MM.1S (cell line): ENCODE measurements around the gene CNBD2.

ENCODE experiments used
- EZH2 ChIP-seq: fragments of 300-600 bp; sonication (generic); optimal IDR thresholded peaks from 2 replicates; pipeline ENCODE3; 2017; ENCODE audit warnings: low read depth, mild to moderate bottlenecking, antibody characterized with exemption, low read length, mixed read lengths
- EZH2phosphoT487 ChIP-seq: fragments of 300-600 bp; sonication (generic); IDR thresholded peaks from 2 replicates; pipeline ENCODE4 v1.6.1; 2018; ENCODE audit warnings: antibody characterized with exemption, low read length
- TF ChIP-seq, protein P1 (sequence below): fragments of 300-600 bp; sonication (generic); IDR thresholded peaks from 2 replicates; pipeline ENCODE4 v1.5.1; 2016; ENCODE audit warnings: antibody characterized with exemption, low read length, mixed read lengths

DNA sequence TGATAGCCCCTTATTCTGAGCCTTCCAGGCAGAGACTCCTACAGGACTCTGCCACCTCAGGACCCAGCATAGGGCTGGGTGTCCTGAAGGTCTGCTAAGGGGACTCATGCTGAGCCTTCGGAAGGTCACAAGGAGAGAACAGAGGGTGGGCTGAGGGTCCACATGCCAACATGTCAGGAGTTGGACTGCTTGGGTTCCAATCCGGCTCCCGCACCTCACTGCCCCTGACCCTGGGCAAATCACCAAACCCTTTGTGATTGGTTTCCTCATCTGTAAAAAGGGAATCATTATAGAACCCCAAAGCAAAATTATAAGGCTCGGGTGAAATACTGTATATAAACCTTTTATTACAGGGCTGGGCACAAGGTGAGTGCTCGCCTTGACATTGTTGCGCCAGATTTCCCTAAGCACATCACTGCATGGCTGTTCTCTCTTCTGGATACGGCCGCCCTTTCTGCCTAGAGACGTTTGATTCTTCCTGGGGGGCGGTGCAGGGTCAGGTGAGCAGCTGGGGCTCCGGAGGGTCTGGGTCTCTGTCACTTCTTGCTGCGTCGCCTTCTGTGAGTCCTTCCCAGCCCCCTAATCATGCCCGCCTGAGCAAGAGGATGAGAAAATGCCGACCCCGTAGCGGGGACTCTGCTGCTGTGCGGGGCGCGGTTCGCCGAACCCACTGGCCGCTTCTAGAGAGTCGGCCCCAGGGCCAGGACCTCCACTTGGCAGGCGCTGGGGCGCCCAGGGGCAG lies 95.7 kb downstream of the CNBD2 start:
- TF ChIP-seq EZH2 (no peak), EZH2phosphoT487 (no peak)
- TF ChIP-seq, protein P1, sequence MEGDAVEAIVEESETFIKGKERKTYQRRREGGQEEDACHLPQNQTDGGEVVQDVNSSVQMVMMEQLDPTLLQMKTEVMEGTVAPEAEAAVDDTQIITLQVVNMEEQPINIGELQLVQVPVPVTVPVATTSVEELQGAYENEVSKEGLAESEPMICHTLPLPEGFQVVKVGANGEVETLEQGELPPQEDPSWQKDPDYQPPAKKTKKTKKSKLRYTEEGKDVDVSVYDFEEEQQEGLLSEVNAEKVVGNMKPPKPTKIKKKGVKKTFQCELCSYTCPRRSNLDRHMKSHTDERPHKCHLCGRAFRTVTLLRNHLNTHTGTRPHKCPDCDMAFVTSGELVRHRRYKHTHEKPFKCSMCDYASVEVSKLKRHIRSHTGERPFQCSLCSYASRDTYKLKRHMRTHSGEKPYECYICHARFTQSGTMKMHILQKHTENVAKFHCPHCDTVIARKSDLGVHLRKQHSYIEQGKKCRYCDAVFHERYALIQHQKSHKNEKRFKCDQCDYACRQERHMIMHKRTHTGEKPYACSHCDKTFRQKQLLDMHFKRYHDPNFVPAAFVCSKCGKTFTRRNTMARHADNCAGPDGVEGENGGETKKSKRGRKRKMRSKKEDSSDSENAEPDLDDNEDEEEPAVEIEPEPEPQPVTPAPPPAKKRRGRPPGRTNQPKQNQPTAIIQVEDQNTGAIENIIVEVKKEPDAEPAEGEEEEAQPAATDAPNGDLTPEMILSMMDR, result no peak
